Raji (cell line): ENCODE data around the gene LTB4R.

ENCODE experiments used
- POLR2A ChIP-seq: IDR thresholded peaks from 2 replicates; pipeline ENCODE4 v1.6.1; 2011; ENCODE audit warnings: low read depth, low read length, control low read depth; ENCODE audit not compliant: insufficient read depth

Gene LTB4R

DNA sequence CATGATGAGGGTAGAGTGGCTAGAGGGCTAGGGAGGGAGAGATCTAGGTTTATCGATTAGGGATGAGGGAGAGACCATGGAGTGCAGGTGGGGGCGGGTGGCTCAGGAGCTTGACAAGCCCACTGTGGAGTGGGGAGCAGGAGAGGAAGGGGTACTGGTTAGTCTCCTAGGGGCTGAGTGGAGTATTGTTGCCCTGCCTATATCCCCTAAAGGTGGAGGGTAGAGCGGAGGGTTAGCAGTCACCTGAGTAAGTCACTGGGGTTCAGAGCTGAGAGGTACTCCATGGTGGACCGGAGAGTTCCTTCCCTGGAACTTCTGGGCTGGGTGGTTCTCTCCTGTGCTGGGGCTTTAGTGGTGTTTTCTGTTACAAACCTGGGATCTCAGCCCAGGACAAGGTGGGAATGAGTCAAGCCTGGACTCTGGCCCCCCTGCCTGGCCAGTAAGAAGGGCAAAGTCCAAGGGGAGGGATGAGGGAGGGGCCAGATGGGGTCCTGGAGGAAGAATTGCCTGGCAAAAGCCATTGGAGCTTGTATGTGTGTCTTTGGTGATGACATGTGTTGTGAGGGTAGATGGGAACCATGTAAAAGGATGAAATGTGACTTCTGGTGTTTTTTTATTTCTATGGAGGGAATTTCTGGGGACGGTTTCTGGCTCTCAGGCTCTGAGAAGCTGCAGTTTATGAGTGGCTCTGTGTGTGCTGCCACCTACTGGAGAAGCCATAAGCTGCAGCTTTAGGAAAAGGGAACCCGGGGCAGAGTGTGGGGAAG, 3.5 kb upstream of the LTB4R start, which contains the start of gene CIDEB:
TSS of gene CIDEB (minus strand) at position 403 of the 767 bp plus-strand sequence. CDS start at position 284, 119 bp downstream.
- no peak for TF ChIP-seq POLR2A

DNA sequence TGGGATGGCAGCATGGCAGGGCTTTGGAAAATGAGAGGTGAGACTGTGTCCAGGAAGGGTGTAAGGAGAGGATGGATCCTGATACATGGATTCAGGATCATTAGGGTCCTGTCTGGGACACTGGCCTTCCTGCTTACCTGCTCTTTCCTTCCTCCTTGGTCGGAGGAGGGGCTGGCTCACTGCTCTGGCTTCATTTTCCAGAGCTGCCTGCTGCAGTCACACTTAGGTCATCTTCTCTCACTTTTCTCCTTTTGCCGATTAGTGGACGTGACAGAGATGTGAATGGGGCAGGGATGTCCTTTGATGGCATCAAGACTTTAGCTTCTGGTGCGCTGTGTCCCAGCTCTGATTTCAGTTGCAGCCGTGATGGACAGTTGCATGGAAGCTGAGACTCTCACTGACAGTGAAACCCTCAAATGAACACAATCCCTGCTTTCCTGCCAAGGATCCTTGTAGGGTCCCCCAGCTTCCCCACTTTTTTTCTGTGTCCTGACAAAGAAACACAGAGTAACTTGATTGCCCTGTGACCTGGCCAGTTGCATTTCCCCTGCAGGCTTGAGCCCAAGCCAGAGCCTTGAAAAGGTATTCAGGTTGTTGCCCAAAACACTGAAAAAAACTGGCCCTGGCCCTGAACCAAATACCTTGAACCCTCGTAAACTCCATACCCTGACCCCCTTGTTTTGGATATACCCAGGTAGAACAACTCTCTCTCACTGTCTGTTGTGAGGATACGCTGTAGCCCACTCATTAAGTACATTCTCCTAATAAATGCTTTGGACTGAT, 2.8 kb upstream of the LTB4R start:
- no peak for TF ChIP-seq POLR2A

DNA sequence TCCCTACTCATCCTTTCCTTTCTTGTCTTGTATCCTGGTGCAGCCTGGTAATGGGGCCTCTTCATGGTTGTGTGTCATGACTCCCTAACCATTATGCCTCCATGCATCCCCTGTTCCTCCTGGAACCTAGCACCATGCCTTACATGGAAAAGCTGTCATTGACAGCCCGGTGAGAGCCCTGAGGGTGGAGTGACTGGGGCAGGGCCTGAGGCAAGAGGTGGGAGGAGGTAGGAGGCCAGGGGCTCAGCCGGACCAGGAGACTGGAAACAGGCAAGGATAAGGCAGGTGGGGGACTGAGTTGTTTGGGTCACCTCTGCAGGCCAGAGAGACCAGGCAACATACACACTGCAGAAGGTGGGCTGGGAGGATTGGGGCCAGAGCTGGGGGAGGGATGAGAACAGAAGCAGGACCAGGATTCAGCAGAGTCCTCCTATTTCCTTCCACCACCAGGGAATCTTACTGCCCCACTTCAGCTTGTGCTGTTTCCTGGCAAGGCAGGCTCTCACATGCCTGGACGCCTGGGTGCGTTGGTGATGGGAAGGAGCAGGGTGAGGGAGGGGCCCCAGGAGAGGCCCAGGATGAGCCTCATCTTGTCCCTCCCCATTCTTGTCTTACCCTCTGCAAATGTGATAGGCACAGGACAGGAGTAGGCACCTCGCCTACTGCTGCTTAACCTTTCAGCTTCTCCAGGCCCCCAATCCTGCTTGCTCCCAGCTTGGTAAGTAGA, 1.6 kb upstream of the LTB4R start, which contains the start of gene LTB4R2:
TSS of gene LTB4R2 (plus strand) at position 603 of the 727 bp plus-strand sequence. CDS start 525 bp downstream, outside the sequence.
- TF ChIP-seq POLR2A = no peak

DNA sequence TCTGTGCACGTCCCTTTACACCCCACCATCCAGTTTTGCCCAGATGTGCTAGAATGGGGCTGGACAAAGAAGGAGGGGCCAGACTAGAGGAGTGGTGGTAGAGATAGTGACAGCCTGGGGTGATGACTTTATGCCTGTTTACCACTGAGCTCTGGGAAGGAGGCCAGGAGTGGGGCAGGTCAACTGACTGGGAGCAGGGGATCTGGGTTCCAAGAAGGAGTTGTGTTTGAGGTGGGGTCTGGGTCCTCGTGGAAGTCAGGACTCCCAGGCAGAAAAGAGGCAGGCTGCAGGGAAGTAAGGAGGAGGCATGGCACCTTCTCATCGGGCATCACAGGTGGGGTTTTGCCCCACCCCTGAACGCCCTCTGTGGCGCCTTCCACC, 1.0 kb upstream of the LTB4R start:
- no peak for TF ChIP-seq POLR2A

DNA sequence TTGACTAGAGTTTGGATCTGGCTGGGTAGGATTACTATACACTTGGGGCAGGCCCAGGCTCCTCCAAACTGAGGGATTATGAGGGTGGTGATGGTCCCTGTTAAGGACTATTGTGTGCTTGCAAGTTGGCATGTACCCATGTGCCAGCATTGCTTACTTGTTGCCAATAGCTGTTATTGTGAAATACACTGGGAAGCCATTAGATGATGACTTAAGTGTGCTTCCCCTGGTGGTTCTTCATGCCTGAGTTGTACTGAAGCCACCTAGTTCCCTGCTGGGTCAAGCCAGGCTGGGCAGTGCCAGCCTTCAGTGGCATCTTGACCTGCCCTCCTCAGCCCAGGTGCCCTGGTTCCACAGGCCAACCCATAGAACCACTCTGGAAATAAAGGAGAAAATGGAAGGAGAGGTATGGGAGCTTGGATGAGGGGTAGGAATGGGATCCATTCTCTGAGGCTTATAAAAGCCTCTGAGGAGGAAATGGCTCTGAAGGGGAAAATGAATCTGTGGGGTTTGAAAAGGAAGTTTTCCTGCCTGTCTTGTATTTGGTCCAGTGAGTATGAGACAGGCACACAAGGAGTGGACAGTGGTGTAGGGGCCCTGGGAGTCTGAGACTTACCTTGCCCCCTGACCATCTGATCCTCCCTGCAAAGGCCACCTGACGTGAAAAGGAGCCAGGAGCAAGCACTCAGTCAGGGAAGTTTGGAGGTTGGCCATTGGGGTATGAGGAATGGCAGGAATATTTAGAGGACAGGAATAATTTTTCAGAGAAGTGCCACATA, 724 bp downstream of the LTB4R start:
- TF ChIP-seq POLR2A = no peak

DNA sequence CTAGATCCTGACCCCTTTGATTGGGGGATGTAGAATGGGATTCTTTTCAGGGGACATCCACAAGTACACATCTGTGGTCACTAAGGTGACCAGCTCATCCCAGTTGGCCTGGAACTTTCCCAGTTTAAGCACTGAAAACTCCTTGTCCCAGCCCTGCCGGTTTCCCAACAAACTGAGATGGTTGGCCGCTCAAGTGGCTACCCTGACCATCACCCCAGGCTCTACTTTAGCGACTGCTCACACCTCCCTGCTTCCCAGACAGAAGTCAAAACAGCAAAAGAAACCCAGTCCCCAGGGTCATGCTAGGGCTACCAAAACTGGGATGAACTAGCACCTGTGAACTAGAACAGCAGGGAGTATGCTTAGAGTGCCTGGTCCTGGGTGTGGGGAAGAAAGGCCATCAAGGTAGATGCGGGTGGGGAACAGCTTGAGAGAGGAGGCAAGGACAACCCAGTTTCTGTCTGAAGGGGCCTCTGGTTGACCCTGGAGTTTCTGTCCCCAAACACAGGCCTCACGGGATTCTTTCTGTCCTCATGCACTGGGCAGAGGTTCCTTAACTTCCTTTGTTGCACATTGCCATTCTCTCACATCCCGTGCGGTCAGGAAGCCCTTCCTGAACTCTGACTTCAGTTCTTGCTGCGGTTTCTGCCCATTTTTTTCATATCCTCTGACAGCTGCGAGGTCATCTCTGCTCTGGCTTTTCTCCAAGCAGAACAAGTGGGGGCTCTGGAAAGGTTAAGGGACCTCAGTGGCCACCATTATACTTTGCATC, 1.6 kb downstream of the LTB4R start:
- no peak for TF ChIP-seq POLR2A

DNA sequence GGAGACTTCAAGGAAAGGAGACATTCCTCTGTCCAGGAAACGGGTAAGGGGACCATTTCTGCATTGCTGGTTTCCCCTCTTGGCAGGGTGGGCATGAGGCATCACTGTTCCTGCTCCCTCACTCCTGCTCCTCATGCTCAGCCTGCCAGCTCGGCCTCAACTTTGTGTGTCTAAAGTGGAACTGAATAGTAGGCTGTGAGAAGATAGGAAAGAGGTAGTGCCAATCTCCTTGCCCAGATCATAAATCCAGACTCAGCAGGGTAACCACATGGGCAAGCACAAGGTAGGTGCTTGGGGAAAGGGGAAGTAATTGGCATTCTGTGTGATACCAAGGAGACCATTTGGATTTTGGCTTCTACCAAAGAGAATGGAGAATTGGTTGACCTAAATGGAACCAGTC, 2.6 kb downstream of the LTB4R start:
- no peak for TF ChIP-seq POLR2A

DNA sequence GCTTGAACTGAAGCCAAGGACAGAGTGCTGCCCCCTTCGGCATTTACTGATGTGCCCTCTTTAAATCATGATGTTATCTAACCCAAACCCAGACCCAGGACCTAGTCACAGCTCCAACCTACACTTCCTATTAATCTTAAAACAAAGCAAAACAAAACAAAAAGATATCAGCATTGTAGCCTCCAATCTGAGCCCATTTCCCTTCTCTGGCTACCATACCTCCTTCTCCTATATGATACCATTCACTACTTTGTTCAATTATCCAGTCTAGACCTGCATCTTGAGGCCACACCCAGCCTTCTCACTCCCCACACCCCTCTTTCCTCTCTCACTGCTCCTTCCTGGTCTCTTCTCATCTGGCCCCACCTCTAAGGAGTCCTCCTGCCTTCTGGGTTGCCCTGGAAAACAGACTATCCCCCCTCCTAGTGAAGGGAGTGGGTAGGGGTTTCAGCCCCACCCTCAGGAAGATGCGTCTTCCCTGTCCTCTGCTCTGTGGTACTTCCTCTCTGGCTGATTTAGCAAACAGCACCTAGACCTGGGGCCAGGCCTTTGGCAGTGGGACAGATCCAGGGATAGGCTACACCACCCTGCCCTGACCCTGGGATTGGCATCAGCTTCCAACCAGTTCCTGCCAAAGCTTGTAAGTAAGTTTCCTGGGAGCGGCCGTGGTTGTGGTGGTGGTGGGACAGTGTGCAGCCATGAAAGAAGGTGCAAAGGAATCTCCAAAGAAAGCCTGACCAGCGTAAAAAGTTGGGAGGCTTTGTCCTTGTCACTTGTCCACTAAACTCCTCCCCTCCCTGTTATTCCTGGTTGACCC, 3.3 kb downstream of the LTB4R start:
- TF ChIP-seq POLR2A = no peak

DNA sequence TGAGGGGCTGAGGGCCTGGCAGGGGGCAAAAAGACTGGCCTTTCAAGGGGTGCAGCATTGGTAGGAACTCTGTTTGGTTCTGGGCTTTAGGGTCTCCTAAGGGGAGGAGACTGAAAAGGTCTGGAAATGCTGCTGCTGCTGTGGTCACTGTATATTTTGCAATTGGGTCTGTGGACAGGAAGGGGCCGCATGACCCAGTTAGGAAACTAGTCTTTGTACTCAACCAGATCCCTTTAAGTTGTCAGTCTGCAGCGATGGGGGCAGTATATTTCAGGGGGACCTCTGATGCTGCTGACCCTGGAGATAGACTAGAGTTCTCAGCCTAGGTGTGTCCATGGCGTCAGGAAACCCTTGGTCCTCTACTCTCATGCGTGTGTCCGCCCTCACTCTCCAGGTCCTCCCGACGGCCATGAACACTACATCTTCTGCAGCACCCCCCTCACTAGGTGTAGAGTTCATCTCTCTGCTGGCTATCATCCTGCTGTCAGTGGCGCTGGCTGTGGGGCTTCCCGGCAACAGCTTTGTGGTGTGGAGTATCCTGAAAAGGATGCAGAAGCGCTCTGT, 4.0 kb downstream of the LTB4R start:
- TF ChIP-seq POLR2A = no peak

DNA sequence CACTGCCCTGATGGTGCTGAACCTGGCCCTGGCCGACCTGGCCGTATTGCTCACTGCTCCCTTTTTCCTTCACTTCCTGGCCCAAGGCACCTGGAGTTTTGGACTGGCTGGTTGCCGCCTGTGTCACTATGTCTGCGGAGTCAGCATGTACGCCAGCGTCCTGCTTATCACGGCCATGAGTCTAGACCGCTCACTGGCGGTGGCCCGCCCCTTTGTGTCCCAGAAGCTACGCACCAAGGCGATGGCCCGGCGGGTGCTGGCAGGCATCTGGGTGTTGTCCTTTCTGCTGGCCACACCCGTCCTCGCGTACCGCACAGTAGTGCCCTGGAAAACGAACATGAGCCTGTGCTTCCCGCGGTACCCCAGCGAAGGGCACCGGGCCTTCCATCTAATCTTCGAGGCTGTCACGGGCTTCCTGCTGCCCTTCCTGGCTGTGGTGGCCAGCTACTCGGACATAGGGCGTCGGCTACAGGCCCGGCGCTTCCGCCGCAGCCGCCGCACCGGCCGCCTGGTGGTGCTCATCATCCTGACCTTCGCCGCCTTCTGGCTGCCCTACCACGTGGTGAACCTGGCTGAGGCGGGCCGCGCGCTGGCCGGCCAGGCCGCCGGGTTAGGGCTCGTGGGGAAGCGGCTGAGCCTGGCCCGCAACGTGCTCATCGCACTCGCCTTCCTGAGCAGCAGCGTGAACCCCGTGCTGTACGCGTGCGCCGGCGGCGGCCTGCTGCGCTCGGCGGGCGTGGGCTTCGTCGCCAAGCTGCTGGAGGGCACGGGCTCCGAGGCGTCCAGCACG, 4.7 kb downstream of the LTB4R start:
- TF ChIP-seq POLR2A = no peak

DNA sequence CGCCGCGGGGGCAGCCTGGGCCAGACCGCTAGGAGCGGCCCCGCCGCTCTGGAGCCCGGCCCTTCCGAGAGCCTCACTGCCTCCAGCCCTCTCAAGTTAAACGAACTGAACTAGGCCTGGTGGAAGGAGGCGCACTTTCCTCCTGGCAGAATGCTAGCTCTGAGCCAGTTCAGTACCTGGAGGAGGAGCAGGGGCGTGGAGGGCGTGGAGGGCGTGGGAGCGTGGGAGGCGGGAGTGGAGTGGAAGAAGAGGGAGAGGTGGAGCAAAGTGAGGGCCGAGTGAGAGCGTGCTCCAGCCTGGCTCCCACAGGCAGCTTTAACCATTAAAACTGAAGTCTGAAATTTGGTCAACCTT, 5.3 kb downstream of the LTB4R start:
- no peak for TF ChIP-seq POLR2A

DNA sequence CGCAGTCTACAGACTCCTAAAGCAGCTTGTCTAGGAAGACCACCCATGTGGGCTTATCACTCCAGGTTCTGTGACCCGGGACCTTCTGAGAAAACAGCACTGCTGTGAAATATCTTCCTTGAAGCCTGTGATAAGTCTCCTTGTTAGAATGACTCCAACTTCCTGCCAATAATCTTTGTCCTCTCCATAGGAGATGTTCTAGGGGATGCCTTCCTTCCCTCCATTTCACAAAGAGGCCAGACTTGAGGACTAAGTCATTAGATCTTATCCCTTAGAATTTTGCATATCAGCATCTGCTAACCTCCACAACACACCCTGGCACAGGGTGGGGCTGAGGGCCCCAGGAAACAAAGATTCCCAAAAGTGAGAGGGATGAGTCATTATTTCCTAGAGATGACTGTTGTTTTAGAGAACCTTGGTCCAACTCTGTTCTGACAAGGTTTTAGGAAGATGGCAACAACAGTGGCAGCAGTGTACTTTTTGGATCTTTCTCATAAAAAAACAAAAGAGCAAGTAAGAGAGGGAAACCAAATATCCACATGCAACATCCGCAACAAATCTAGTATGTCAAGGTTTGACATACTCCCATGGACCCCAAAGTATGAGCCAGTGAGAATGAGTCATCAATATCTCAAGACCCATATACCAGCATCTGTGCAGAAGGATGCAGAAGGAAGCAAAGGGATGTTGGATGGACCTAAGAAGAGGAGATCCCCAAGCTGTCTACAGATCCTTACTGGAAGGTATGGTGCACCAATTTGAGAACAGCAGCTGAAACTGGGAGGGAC, 6.0 kb downstream of the LTB4R start:
- no peak for TF ChIP-seq POLR2A
